ENCODE results near the gene XAB2.
"Not testable (repeated sequence)": the region's sequence is repeated elsewhere in the genome, so short reads cannot be mapped to it uniquely, and the experiment has no call there.

Gene XAB2

GRCh38 chr19:7611541-7612279 is 17.6 kb downstream of the XAB2 start:
- FAIRE-seq = no peak

GRCh38 chr19:7610491-7611240 is 18.7 kb downstream of the XAB2 start:
- FAIRE-seq = no peak

- FAIRE-seq = no peak
Measured at GRCh38 chr19:7607874-7608560, 21.3 kb downstream of the XAB2 start.

- FAIRE-seq = no peak
Measured at GRCh38 chr19:7607212-7607873, 22.0 kb downstream of the XAB2 start.

DNA sequence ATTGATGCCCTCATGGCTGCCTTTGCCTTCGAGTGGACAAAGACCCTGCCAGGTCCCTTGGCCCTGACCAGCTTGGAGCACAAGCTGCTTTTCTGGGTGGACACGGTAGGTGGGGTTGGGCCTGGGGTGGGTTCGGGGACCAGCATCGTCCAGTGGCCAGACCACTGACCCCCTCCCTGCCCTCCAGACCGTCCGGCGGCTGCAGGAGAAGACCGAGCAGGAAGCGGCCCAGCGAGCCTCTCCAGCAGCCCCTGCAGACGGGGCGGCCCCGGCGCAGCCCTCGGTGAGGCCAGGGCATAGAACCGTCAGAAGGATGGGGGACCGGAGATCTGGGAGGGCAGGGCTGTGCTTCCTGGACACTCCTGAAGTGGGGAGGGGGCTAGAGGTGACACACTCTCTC is 23.1 kb downstream of the XAB2 start:
- no peak for FAIRE-seq

DNA sequence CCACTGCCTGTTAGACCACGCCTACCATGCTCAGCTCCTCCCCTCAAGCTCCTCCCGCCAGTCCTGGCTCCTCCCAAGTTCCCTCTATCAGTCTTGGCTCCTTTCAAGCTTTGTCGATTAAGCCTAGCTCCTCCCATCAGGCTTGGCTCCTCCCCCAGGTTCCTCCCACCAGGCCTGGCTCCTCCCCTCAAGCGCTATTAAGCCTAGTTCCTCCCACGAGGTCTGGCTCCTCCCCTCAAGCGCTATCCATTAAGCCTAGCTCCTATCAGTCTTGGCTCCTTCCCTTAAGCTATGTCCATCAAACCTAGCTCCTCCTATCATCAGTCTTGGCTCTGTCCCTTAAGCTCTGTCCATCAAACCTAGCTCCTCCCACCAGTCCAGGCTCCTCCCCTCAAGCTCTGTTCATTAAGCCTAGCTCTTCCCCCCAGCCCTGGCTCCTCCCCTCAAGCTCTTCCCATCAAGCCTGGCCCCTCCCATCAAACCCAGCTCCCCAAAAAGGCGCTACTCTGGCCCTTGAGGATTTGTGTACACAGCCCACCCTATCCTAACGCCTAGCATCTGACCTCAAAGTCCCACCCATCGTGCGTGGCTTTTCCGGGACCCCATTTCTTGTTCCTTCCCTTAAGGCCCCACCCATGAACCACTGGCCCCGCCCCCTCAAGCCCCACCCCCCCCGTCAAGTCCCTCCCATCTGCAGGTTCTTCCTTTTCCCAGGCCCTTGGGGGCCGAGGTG is 23.7 kb downstream of the XAB2 start:
- no peak for FAIRE-seq

- FAIRE-seq = no peak
Measured at GRCh38 chr19:7603919-7604318, 25.4 kb downstream of the XAB2 start.

DNA sequence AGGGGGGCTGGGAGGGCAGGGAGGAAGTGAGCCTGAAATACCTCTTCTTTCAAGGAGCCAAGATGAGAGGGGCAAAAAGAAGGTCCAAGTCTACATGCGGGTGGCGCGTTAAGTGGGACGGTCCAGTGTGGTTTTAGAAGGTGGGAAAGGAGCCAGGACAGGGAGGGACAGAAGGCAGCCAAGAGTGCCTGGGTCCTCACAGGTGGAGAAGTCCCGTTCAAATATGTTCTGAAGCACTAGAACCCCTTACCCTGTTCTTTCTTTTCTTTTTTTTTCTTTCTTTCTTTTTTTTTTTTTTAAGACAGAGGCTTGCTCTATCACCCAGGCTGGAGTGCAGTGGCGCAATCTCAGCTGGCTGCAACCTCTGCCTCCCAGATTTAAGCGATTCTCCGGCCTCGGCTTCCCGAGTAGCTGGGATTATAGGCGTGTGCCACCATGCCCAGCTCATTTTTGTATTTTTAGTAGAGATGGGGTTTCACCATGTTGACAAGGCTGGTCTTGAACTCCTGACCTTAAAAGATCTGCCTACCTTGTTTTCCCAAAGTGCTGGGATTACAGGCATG is 26.3 kb downstream of the XAB2 start:
- no peak for FAIRE-seq

DNA sequence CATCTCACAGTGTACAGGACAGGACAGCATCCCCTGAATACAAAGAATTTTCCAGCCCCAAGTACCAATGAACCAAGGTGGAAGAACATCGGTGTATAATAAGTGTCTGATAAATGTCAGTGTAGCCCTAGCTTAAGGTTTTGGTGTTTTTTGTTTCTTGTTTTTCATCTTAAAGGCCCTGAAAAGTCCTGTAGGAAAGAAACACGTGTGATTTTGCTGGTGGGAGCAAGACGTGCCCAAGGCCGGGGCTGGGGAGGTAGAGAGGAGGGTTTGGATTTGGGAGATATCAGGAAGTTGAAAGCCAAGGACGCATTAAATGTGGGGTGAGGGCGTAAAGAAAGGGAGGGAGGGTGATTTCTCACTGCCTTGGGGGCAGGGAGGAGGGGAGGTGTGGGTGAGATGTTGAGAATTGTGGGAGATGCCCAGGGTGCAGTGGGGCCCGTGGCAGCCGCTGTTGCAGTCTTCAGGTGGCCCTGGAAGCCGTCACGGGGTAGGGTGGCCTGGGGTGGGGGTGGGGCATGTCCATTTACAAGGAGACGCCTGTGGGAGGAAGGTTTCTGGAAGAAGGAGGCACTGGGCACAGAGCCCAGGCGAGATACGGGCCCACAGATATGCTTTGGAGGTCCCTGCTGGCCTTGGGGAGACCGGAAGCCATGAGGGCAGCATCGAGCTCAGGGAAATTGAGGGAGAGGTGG is 27.0 kb downstream of the XAB2 start:
- FAIRE-seq = no peak

GRCh38 chr19:7600721-7601120 is 28.6 kb downstream of the XAB2 start:
- no peak for FAIRE-seq

DNA sequence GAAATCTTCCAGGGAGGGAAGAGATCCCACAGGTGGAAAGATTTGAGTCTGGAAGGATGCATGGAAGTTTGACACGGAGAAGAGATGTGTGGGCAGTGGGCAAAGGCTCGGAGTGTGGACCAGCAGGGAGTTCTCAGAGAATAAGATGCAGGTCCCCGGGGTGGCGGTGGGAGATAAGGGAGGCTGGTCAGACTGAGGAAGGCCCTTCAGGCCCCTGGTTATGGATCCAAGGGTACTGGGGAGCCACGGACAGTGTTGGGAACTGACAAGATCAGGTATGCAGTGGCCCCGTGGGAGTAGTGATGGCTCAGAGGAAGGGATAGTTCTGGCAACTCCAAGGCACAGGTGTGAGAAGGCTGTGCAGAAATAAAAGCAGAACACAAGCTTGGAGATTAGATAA is 31.2 kb downstream of the XAB2 start:
- no peak for FAIRE-seq

GRCh38 chr19:7597689-7598088 is 31.7 kb downstream of the XAB2 start:
- no peak for FAIRE-seq

DNA sequence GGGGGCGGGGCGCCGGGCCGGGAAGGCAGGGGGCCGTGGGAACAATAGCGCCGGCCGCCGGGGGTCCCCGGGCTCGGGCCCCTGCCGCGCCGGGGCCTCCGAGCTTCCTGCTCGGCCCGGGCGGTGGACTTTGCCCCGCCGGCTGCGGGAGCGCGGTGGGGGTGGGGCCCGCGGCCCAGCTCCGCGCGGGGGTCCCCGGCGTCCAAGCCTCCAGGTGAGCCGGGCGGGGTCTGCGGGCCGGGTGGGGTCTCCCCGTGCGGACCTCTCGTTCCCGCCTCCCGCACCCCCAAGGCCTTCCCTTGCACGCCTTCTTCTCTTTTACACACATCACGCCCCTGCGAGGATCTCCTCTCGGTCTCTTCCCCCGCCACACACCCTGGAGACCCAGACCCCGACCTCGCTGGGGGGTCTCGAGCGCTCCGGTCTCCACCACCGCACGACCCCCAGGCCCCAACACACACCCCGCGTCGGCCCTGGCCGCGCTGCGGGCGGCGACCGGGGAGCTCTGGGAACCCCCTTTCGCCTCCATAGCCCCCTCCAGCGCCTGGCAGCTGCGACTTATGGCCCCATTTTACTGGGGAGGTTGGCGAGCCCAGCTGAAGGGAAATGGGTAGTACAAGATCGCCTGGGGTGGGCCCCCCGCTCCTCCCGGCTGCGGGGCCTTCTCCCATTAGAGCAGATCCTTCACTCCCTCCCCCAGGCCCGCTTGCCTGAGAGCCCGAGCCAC is 33.0 kb downstream of the XAB2 start:
- FAIRE-seq = no peak

- FAIRE-seq = no peak
Measured at GRCh38 chr19:7595466-7596133, 33.7 kb downstream of the XAB2 start, which contains the start of gene CAMSAP3. CAMSAP3 (plus strand) TSS chr19:7595863; CDS start chr19:7596003, 140 bp downstream.

DNA sequence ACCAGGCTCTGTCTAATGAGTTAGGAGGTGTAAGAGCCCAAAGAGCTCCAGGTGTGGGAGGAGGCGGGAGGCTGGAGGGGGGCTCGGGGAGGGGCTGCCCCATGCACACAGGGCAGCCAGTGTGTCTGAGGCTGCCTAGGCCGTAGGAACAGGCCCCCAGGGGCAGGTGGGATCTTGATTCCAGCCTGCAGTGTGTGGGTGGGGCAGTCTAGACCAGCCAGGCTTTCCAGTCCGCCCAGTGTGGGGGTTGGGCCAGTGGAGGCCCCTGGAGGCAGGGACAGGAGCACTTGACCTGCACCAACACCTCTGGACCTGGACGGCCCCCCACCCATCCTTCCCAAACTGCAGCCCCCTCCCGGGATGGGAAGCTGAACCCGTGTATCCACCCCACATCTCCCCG is 39.1 kb downstream of the XAB2 start:
- no peak for FAIRE-seq

DNA sequence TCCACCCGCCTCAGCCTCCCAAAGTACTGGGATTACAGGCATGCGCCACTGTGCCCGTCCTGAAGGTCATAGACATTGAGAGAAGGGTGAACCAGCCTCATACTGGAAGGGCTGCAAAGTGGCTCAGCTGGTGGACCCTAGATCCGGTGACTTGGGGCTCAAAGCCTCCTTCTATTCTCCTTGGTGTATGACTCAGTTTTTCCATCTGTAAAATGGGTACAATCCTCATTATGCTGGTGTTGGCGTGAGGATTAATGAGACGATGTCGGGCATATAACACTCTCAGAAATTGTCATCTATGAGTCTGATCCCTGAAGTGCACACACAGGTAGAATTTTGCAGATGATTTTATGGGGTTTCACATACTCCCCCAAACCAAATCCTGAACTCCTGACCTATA is 39.5 kb downstream of the XAB2 start:
- FAIRE-seq = no peak

DNA sequence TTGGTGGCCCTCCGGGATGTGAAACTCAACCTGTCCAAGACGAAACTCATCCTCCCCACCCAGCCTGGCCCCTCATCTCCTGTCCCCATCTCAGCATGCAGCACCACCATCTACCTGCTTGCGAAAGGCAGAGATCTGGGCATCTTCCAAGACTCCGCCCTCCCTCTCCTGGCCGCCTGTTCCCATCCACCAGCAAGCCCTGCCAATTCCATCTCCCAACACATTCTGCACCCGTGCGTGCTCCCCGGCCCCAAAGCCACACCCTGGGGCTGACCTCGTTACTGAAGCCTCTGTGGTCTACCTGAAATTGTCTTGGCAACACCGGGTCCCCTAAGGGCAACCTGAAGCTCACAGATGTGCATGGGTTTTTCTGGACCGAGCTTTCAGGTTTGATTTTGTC is 46.9 kb downstream of the XAB2 start:
- FAIRE-seq = no peak

GRCh38 chr19:7579182-7579581 is 50.2 kb downstream of the XAB2 start:
- no peak for FAIRE-seq

- no peak for FAIRE-seq
Measured at GRCh38 chr19:7578127-7578526, 51.2 kb downstream of the XAB2 start.

GRCh38 chr19:7577422-7577821 is 51.9 kb downstream of the XAB2 start:
- FAIRE-seq = not testable (repeated sequence)
